Endothelial cell of umbilical vein (primary cell): Measurements from ENCODE around the gene FBLN2.

Experiments used
- POLR2A ChIP-seq: IDR thresholded peaks from 2 replicates; pipeline ENCODE4 v1.6.1; 2012; ENCODE audit warnings: low read depth, mild to moderate bottlenecking, control low read depth, low read length
- TF ChIP-seq, protein P1 (sequence below), 2 donors: IDR thresholded peaks; 1 replicate in 1 of 2; 2 replicates in 1 of 2; pipeline ENCODE4 v1.5.1; 2011; ENCODE audit warnings: low read length in 2 of 2, mild to moderate bottlenecking in 2 of 2, moderate library complexity in 2 of 2, control low read depth in 1 of 2, inconsistent platforms in 1 of 2, low read depth in 1 of 2; ENCODE audit not compliant: insufficient read depth in 1 of 2; ENCODE audit errors: extremely low read depth in 1 of 2

DNA sequence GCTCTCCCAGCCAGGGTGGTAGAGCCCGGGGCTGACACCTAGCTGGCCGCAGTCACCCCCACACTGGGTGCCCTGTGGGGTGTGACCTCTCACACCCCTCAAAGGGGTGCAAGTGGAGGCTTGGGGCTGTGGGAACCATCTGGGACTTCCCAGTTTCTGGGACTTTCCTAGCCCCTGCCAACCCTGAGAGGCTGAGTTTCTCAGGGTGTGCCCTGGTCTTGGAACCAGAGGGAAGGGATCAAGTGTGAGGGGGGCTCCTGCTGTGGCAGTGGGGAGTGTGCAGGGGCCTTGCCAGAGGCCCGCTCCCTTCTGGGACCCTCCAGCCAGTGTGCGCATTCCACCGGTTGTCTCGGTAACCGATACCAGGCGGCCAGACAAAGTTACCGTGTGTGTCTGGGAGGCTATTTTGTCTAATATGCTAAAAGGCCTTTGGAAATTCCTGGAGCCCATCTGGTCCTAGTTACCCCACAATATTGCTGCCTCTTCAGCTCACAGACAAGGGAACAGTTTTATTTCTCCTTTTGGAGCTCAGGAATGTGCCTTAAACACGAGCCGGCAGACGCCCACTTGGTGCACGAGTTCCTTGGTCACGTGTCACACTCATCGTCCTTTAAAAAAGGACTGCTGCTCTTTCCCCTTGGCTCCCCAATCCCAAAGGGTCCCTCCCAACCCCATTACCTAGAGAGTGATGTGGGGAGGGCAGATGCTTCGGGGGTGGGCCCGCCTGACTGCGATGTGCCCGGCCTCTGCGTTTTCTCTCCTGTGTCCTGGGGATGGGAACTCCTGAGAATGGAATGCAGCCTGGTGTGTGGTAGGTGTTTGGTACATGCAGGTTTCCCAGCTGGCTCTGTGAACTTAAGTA is 35.6 kb upstream of the FBLN2 start:
- TF ChIP-seq, protein P1, sequence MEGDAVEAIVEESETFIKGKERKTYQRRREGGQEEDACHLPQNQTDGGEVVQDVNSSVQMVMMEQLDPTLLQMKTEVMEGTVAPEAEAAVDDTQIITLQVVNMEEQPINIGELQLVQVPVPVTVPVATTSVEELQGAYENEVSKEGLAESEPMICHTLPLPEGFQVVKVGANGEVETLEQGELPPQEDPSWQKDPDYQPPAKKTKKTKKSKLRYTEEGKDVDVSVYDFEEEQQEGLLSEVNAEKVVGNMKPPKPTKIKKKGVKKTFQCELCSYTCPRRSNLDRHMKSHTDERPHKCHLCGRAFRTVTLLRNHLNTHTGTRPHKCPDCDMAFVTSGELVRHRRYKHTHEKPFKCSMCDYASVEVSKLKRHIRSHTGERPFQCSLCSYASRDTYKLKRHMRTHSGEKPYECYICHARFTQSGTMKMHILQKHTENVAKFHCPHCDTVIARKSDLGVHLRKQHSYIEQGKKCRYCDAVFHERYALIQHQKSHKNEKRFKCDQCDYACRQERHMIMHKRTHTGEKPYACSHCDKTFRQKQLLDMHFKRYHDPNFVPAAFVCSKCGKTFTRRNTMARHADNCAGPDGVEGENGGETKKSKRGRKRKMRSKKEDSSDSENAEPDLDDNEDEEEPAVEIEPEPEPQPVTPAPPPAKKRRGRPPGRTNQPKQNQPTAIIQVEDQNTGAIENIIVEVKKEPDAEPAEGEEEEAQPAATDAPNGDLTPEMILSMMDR (IDR thresholded peaks at IDR 0.05; ENCODE audit: extremely low read depth in 1 of 2, insufficient read depth in 1 of 2, low read depth in 1 of 2, low read length in 2 of 2), result no peak
- no peak for TF ChIP-seq POLR2A
